Activated naive CD4-positive, alpha-beta T cell (primary cell): ENCODE measurements around the gene NOL4L.

Experiments used
- DNase-seq, 4 experiments: peaks; one replicate each; lab custom pipeline; 2025; lab: John Stamatoyannopoulos, UW

The NOL4L gene

GRCh38 chr20:32421290-32421689, 163.8 kb downstream of the NOL4L start:
- no peak for DNase-seq

- no peak for DNase-seq
Measured at GRCh38 chr20:32418376-32418775, 166.8 kb downstream of the NOL4L start.

- DNase-seq = no peak
Measured at GRCh38 chr20:32416206-32416605, 168.9 kb downstream of the NOL4L start.

DNA sequence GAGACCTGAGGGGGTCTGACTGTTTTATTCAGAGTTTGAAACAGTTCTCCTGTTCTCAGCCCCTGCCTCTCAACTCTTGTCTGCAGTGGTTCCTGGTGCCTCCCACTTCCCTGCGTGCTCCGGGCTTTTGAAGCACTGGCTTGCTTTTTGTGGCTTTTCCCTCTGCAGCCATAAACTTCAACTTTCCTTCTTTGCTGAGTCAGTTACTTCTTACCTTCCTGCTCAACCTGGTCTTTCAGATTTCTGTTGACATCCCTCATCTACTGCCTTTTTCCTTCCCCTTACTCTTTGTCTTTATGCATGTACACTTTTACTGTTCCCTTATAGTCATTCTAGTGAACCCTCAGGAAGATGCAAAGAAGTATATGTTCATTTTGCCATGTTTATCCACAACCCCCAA, 169.6 kb downstream of the NOL4L start:
- DNase-seq = no peak

- no peak for DNase-seq
Measured at GRCh38 chr20:32411955-32412706, 173.0 kb downstream of the NOL4L start.

DNA sequence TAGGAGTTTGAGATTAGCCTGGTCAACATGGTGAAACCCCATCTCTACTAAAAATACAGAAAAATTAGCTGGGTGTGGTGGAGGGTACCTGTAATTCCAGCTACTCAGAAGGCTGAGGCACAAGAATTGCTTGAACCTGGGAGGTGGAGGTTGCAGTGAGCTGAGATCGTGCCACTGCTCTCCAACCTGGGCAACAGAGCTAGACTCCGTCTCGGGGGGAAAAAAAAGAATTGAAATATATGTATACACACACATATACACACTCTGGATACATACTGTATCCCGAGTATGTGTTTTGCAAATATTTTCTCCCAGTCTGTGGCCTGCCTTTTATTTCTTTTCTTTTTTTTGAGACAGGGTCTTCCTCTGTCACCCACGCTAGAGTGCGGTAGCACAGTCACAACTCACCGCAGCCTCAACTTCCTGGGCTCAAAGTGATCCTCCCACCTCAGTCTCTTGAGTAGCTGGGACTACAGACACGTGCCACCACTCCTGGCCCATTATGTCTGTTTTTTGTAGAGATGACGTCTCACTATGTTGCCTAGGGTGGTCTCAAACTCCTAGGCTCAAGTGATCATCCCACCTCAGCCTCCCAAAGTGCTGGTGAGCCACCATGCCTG, 177.9 kb downstream of the NOL4L start:
- DNase-seq = peak in 3 of 4 experiments; percentile 6 to 37 (median 14)

DNA sequence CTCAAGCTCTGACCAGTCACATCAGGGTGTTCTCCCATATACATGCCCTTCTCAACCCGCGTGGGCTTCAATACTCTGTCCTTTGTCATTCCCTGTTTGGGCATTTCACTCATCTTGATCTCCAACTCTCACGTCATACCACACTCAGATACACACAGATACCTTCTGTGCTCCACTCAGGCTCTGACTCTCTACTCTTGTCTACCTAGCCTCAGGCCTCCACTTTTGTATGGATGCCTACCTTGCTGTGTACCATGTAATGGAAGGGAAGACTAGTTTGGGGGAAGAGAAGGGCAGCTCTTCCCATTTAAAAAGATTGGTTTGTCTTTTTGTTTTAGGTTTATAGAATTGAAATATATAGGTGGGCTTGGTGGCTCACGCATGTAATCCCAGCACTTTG, 178.4 kb downstream of the NOL4L start:
- DNase-seq = no peak

DNA sequence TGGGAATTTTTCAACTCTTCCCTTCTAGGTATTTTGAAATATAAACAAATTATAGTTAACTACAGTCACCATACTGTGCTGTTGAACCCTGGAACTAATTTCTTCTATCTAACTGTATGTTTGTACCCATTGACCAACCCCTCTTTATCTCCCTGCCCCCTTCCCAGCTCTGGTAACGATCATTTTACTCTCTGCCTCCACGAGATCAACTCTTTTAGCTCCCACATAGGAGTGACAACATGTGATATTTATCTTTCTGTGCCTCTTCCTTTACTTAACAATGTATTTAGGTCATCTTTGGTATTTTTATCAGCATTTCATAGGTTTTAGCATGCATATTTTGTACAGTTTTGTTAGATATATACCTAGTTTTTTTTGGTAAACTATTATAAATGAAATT, 181.1 kb downstream of the NOL4L start:
- no peak for DNase-seq

GRCh38 chr20:32400476-32400875, 184.7 kb downstream of the NOL4L start:
- DNase-seq = no peak

DNA sequence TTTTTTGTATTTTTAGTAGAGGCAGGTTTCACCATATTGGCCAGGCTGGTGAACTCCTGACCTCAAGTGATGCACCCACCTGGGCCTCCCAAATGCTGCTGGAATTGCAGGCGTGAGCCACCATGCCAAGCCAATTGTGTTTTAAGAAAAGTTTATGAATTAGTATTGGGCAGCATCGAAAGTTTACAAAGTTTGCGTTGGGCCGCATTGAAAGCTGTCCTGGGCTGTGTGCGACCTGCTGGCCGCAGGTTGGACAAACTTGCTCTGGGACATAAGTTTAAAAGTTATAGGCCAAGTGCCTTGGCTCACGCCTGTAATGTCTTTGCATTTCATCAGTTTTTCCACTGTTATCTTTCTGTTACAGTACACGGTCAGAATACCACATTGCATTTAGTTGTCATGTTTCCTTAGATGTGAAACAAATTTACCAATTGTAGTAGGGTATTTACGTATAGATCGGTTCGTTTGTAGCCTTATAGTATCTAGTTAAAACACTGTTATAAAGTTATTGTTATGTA, 187.5 kb downstream of the NOL4L start:
- DNase-seq = no peak

GRCh38 chr20:32396646-32397160, 188.4 kb downstream of the NOL4L start:
- DNase-seq = no peak

GRCh38 chr20:32395066-32395465, 190.1 kb downstream of the NOL4L start:
- DNase-seq = no peak
